Measurements from ENCODE around the gene HSD17B2. TPM values are rescaled to one million over a fixed set of nuclear protein-coding genes. Genes with fewer than 3 reads are reported as not detected.
A peak's percentile ranks its signal among the peaks of the same experiment; 100 is the strongest.

HSD17B2 gene
- total RNA-seq, 2 experiments from 2014 or later = not detected

DNA sequence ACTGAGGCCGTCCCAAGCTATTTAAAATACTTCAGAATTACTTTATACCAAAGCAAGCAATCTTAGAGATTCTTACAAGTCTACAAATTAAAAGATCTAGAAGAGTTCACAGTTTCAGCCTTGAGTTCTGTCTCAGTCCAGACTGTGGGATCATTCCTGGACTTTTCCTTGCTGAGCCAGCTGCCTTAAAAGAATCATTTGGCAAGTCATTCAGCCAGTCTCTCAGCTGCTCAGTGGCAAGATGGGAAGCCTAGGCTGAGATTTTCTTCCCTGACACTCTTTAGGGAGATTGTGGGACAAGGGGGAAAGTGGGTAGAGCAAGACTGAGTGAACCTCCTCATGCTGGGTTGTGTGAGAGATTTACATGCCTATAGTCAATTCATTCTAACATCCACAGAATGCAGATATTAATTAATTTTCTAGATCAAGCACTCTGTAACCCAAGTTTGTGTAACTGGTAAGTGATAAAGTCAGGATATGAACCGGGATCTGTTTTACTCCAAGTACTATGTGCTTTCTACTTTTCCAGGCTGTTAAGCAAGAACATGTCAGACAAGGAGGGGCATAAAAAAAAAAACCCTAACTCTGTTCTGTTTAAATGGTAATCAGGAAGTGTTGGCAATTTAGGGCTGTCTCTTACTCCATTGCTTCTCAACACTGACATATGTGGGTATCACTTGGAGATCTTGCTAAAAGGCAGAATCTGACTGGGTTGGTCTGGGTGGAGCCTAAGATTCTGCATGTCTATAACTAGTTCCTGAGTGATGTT lies 50.1 kb downstream of the HSD17B2 start:
- no peak for ATAC-seq
- intact Hi-C loops (cut with micrococcal nuclease) = no loop called here
- H3K27ac Mint-ChIP-seq = no peak overlapping the region
- no peaks in the 10 kb centered on the region for H3K9me3 Mint-ChIP-seq
- ChIA-PET POLR2A (no interaction called here), CTCF (no interaction called here)
- H3K4me3 Mint-ChIP-seq = no peak overlapping the region
- DNase-seq = no peak
- H3K36me3 Mint-ChIP-seq (ENCODE audit: low read depth) = no peaks in the 10 kb centered on the region
- H3K27me3 Mint-ChIP-seq = peaks cover 8% of the 10 kb centered on the region
- TF ChIP-seq, protein P1, sequence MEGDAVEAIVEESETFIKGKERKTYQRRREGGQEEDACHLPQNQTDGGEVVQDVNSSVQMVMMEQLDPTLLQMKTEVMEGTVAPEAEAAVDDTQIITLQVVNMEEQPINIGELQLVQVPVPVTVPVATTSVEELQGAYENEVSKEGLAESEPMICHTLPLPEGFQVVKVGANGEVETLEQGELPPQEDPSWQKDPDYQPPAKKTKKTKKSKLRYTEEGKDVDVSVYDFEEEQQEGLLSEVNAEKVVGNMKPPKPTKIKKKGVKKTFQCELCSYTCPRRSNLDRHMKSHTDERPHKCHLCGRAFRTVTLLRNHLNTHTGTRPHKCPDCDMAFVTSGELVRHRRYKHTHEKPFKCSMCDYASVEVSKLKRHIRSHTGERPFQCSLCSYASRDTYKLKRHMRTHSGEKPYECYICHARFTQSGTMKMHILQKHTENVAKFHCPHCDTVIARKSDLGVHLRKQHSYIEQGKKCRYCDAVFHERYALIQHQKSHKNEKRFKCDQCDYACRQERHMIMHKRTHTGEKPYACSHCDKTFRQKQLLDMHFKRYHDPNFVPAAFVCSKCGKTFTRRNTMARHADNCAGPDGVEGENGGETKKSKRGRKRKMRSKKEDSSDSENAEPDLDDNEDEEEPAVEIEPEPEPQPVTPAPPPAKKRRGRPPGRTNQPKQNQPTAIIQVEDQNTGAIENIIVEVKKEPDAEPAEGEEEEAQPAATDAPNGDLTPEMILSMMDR (IDR thresholded peaks at IDR 0.05) = no peak
- H3K4me1 Mint-ChIP-seq (ENCODE audit: low read depth) = peaks cover 9% of the 10 kb centered on the region

DNA sequence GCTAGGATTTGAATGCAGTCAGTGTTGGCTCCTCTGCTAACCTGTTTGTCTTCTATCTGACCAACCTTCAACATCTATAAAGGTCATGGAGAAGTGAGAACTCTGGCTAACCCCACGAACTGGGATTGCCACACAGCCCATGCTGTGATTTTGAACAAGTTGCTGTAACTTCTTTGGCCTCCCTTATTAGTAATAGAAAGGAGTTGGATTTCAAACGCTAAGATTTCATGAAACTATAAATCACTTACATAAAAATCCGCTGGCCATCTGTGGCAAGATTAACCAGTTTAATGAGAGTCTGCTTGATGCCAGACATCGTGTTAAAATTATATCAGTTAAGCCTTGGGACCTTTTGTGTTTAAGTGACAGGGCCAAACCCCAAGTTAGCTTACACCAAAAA lies 53.4 kb downstream of the HSD17B2 start:
- H3K27me3 Mint-ChIP-seq = no peaks in the 10 kb centered on the region
- intact Hi-C loops (cut with micrococcal nuclease) = no loop called here
- TF ChIP-seq, protein P1 (IDR thresholded peaks at IDR 0.05) = no peak

DNA sequence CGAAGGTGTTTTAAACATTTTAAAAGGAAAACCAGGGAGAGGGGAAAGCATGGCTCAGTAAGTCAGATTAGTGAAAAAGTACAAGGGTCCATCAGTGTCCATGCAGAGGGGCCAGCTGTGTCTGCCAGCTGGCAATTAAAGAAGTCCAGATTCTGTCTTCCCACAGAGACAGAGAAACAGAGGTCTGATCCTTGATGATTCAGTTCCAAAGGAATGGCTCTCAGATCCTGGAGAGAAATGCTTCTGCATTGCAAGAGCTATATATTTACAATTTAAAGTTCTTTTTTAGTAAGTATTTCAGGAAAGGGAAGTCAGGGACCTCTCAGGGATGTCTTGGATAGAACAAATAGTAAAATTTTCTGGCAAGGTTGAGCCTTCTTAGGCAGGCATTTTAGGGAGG lies 56.2 kb downstream of the HSD17B2 start:
- no peaks in the 10 kb centered on the region for H3K27me3 Mint-ChIP-seq
- H3K4me3 Mint-ChIP-seq = no peak overlapping the region
- H3K27ac Mint-ChIP-seq = no peak overlapping the region
- H3K9me3 Mint-ChIP-seq = no peaks in the 10 kb centered on the region
- ATAC-seq (no peak), DNase-seq (no peak)
- ChIA-PET CTCF (interaction anchor here (0.9 kb wide), 1 partner anchor 9 kb away, joined by 3 read pairs; no protein-coding TSS in a partner anchor), POLR2A (no interaction called here)
- intact Hi-C loops (cut with micrococcal nuclease) = no loop called here
- peaks cover 6% of the 10 kb centered on the region for H3K4me1 Mint-ChIP-seq (ENCODE audit: low read depth)
- TF ChIP-seq, protein P1 (IDR thresholded peaks at IDR 0.05) = no peak
- H3K36me3 Mint-ChIP-seq (ENCODE audit: low read depth) = no peaks in the 10 kb centered on the region

More for the DNA sequence above, 53.4 kb downstream of the HSD17B2 start:
- Mint-ChIP-seq H3K4me3 (no peak overlapping the region), H3K36me3 (ENCODE audit: low read depth) (no peaks in the 10 kb centered on the region), H3K27ac (no peak overlapping the region), H3K4me1 (ENCODE audit: low read depth) (no peaks in the 10 kb centered on the region), H3K9me3 (no peaks in the 10 kb centered on the region)
- no peak for ATAC-seq
- ChIA-PET CTCF (no interaction called here), POLR2A (interaction anchor here (0.6 kb wide), 1 partner anchor 11 kb away, joined by 3 read pairs; no protein-coding TSS in a partner anchor)
- no peak for DNase-seq

DNA sequence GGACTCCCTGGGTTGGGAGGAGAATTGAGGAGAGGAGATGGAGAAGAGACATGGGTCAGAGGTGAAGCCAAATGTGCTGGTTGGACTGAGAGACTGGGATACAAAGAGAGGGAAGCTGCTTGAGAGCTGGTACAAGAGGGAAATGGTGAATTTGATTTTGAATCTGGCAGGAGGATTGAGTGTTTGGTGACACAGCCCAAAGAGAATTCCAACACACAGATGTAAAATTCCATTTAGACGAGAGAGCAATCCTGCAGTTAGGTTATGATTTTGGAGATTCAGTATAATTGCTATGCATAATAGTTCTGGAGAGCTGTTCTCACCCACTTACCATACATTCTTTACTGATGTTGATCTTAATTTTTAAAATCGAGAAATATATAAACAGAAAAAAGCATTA lies 57.7 kb downstream of the HSD17B2 start:
- Mint-ChIP-seq H3K27ac (no peak overlapping the region), H3K4me1 (ENCODE audit: low read depth) (peaks cover 6% of the 10 kb centered on the region), H3K27me3 (no peaks in the 10 kb centered on the region), H3K36me3 (ENCODE audit: low read depth) (no peaks in the 10 kb centered on the region), H3K4me3 (no peak overlapping the region), H3K9me3 (no peaks in the 10 kb centered on the region)
- ChIA-PET CTCF (no interaction called here), POLR2A (no interaction called here)
- intact Hi-C loops (cut with micrococcal nuclease) = no loop called here
- ATAC-seq (no peak), DNase-seq (no peak)
- TF ChIP-seq, protein P1 (IDR thresholded peaks at IDR 0.05) = no peak

DNA sequence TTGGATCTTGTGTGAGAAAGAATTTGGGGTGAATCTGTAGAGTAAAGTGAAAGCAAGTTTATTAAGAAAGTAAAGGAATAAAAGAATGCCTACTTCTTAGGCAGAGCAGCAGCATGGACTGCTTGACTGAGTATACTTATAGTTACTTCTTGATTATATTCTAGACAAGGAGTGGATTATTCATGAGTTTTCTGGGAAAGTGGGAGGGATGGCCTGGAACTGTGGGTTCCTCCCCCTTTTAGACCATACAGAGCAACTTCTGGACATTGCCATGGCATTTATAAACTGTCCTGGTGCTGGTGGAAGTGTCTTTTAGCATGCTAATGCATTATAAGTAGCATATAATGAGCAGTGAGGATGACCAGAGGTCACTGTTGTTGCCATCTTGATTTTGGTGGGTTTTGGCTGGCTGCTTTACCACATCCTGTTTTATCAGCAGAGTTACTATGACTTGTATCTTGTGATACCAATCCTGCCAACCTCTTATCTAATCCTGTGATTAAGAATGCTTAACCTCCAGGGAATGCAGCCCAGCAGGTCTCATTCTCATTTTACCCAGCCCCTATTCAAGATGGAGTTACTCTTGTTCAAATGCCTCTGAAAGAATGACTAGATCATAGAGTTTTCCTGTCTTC lies 58.7 kb downstream of the HSD17B2 start:
- CTCF ChIA-PET = no interaction called here
- Mint-ChIP-seq H3K4me1 (ENCODE audit: low read depth) (peaks cover 6% of the 10 kb centered on the region), H3K27ac (no peak overlapping the region)

More for the DNA sequence above, 58.7 kb downstream of the HSD17B2 start:
- no peak for ATAC-seq
- H3K27me3 Mint-ChIP-seq = no peaks in the 10 kb centered on the region
- DNase-seq = peak; percentile 12
- no peaks in the 10 kb centered on the region for H3K9me3 Mint-ChIP-seq
- TF ChIP-seq, protein P1 (IDR thresholded peaks at IDR 0.05) = no peak
- H3K4me3 Mint-ChIP-seq = no peak overlapping the region
- POLR2A ChIA-PET = no interaction called here
- H3K36me3 Mint-ChIP-seq (ENCODE audit: low read depth) = no peaks in the 10 kb centered on the region
- intact Hi-C loops (cut with micrococcal nuclease) = no loop called here
